OCI-LY3 (cell line): ENCODE results near the gene ZNF304.

Source experiments
- EZH2phosphoT487 ChIP-seq: fragments of 200-600 bp; shearing (Covaris generic); IDR thresholded peaks from 2 replicates; pipeline ENCODE4 v1.6.1; 2018; ENCODE audit warnings: antibody characterized with exemption, mixed run types, low read depth
- TF ChIP-seq, protein P1 (sequence below): fragments of 200-600, 300-600 bp; sonication (generic); IDR thresholded peaks from 2 replicates; pipeline ENCODE4 v1.5.1; 2014; ENCODE audit warnings: antibody characterized with exemption, low read length, low read depth

DNA sequence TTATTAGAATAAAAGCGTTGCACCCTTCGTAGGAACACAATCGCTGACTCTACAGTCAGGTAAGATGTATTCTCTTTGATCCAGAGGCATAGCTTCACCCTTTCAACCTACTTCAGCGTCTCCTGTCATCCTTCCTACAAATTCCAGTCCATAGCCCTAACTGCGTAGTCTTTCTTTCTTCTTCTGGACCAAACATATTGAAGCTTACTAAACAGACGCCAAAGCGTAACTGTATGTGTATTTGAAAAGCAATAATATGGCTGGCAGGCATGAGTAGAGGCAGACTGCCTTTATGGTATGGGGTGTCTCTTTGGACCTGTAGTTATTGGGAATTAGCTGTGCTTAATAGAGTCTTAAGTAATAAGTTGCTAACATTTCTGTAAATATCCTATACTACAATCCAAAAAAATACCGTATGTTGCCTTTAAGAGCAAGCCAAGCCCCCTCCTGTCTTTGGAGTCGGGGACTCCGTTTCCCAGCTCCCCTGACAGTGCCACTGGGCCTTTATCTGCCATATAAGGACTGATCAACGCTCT is 38.2 kb downstream of the ZNF304 start:
- TF ChIP-seq, protein P1, sequence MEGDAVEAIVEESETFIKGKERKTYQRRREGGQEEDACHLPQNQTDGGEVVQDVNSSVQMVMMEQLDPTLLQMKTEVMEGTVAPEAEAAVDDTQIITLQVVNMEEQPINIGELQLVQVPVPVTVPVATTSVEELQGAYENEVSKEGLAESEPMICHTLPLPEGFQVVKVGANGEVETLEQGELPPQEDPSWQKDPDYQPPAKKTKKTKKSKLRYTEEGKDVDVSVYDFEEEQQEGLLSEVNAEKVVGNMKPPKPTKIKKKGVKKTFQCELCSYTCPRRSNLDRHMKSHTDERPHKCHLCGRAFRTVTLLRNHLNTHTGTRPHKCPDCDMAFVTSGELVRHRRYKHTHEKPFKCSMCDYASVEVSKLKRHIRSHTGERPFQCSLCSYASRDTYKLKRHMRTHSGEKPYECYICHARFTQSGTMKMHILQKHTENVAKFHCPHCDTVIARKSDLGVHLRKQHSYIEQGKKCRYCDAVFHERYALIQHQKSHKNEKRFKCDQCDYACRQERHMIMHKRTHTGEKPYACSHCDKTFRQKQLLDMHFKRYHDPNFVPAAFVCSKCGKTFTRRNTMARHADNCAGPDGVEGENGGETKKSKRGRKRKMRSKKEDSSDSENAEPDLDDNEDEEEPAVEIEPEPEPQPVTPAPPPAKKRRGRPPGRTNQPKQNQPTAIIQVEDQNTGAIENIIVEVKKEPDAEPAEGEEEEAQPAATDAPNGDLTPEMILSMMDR, result no peak
- TF ChIP-seq EZH2phosphoT487, result no peak
